ENCODE results near the gene USP34. TPM values are rescaled to one million over a fixed set of nuclear protein-coding genes. Genes with fewer than 3 reads are reported as not detected.
"Not testable (repeated sequence)": the region's sequence is repeated elsewhere in the genome, so short reads cannot be mapped to it uniquely, and the experiment has no call there.

USP34 gene
- total RNA-seq, 1 experiment from 2014 or later, result 46.9 TPM

- DNase-seq (ENCODE audit: low spot score), result no peak
Measured at GRCh38 chr2:61151436-61151835, 319.5 kb downstream of the USP34 start.

DNA sequence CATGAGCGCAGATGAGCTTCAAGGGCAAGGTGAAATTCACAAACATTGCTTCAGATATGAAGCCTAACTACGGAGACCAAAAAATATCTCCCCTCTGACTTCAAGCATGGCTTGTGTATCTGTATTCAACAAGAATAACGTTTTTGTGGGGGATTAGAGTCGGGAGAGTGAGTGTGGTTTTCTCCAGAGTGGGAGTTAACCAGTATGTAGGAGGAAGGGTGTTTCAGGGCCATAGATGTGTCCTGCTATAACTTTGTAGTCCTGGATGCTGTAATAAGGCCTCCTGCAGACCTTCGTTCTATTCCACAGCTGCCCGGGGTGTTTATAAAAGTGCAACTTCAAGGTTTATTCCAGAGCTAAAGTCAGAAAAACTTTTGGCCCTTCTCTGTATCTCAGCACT, 321.8 kb downstream of the USP34 start:
- DNase-seq (ENCODE audit: low spot score), result no peak

DNA sequence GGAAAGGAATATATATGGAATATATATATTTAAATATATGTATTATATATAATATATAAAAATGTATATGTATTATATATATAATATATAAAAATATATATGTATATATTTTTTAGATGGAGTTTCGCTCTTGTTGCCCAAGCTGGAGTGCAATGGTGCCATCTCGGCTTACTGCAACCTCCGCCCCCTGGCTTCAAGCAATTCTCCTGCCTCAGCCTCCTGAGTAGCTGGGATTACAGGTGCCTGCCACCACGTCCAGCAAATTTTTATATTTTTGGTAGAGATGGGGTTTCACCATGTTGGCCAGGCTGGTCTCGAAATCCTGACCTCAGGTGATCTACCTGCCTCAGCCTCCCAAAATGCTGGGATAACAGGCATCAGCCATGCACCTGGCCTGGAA, 322.8 kb downstream of the USP34 start:
- not testable (repeated sequence) for DNase-seq (ENCODE audit: low spot score)

DNA sequence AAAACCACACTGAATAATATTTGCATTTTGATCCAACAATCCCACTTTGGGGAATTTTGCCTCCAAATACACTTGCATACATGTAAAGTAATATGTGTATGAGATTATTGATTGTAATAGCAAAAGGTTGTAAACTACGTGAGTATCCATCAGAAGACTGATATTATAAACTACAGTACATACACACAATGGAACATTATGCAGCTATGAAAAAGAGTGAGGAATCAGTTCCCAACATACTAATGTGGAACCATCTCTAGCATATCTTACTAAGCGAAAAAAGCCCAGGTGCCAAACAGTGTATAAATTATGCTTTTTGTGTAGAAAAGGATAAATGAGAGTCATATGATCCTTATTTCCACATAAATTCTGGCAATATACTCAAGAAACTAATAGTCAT, 324.9 kb downstream of the USP34 start:
- no peak for DNase-seq (ENCODE audit: low spot score)

- DNase-seq (ENCODE audit: low spot score), result peak; percentile 98
Measured at GRCh38 chr2:61144697-61145268, 326.1 kb downstream of the USP34 start.

DNA sequence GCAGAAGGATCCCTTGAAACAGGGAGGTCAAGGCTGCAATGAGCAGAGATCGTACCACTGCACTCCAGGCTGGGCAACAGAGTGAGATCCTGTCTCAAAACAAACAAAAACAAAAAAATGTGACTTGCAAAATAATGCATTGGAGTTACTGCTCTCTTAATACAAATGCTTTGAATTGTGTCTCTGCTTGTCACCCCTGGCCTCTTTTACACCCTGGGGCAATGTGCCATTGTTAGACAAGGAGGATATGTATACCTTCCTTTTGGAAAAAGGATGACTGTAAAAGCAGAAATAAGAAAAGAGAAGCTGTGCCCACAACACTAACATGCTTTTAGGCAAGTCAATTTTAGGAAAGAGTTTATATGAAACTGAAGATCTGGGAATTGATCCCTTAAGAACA, 329.7 kb downstream of the USP34 start:
- DNase-seq (ENCODE audit: low spot score), result no peak

DNA sequence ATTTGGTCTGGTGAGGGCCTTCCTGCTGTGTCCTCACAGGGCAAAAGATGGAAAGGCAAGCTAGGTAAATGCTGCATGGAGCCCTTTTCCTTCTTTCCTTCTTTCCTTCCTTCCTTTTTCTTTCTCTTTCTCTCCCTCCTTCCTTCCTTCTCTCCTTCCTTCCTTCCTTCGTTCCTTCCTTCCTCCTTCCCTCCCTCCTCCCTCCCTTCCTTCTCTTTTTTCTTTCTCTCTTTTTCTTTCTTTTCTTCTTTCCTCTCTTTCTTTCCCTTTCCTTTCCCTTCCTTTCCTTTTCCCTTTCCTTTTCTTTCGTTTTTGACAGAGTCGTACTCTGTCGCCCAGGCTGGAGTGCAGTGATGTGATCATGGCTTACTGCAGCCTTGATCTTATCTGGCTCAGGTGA, 332.0 kb downstream of the USP34 start:
- no peak for DNase-seq (ENCODE audit: low spot score)

Other genes with a start within 250 kb of the USP34 start
- gene XPO1, start 67.3 kb upstream of the USP34 start, total RNA-seq (2014; rRNA removed; shearing (Covaris generic)), result 117 and 122 TPM in 2 replicates

All from H4 (cell line).